GM12891 (cell line): ENCODE data around the gene PPP1R14D.

Source experiments
- POLR2A ChIP-seq: IDR thresholded peaks from 2 replicates; pipeline ENCODE4 v1.6.1; 2011; ENCODE audit warnings: low read depth, low read length, control low read depth
- POLR2AphosphoS5 ChIP-seq: IDR thresholded peaks from 2 replicates; pipeline ENCODE4 v1.6.1; 2011; ENCODE audit warnings: low read depth, low read length, control low read depth
- SPI1 ChIP-seq: IDR thresholded peaks from 2 replicates; pipeline ENCODE4 v1.6.1; 2011; ENCODE audit warnings: low read depth, low read length, control low read depth

GRCh38 chr15:40846841-40847222 lies 18.3 kb upstream of the PPP1R14D start:
- TF ChIP-seq SPI1 = no peak
- TF ChIP-seq POLR2AphosphoS5 = no peak
- no peak for TF ChIP-seq POLR2A
